DND-41 (cell line): ENCODE results near the gene FYB2.

Experiments used
- CTCF ChIP-seq: IDR thresholded peaks from 2 replicates; pipeline ENCODE4 v1.5.1; 2012; ENCODE audit warnings: borderline replicate concordance, low read length, moderate library complexity, mild to moderate bottlenecking; ENCODE audit not compliant: poor library complexity, severe bottlenecking; ENCODE audit errors: extremely low read depth
- EZH2 ChIP-seq: IDR thresholded peaks from 3 replicates; pipeline ENCODE4 v1.6.1; 2012; ENCODE audit warnings: borderline replicate concordance, low read depth, mild to moderate bottlenecking, moderate library complexity, low read length, inconsistent platforms; ENCODE audit not compliant: severe bottlenecking

GRCh38 chr1:56774067-56774609, 45.1 kb downstream of the FYB2 start:
- no peak for TF ChIP-seq CTCF
- TF ChIP-seq EZH2: no peak
